Measurements from ENCODE around the gene NYNRIN.
"Not testable (repeated sequence)": the region's sequence is repeated elsewhere in the genome, so short reads cannot be mapped to it uniquely, and the experiment has no call there.

Gene NYNRIN

DNA sequence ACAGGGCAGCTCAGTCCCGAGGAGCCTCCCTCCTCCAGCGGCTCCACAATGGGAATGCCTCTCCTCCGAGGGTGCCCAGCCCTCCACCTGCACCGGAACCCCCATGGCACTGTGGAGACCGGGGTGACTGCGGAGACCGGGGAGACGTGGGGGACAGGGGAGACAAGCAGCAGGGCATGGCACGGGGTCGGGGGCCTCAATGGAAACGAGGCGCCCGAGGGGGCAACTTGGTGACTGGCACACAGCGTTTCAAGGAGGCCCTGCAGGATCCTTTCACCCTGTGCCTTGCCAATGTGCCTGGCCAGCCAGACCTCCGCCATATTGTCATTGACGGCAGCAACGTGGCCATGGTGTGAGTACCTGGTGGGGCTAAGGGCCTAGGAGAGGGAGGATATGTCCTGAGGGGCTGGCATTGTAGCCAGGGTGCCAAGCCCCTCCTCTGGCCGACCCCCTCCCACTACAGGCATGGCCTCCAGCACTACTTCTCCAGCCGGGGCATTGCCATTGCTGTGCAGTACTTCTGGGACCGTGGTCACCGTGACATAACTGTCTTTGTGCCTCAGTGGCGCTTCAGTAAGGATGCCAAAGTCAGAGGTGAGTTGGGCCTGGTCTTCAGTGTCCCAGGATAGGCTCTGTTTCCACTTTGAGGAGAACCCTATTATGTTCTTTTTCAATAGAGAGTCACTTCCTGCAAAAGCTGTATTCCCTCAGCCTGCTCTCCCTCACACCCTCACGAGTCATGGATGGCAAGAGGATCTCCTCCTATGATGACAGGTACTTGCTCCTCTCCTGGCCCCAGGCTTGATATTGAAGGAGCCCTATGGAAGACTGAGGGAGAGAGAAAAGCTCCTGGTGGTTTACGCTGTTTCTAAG lies 33.7 kb downstream of the NYNRIN start:
- DNase-seq: no peak

DNA sequence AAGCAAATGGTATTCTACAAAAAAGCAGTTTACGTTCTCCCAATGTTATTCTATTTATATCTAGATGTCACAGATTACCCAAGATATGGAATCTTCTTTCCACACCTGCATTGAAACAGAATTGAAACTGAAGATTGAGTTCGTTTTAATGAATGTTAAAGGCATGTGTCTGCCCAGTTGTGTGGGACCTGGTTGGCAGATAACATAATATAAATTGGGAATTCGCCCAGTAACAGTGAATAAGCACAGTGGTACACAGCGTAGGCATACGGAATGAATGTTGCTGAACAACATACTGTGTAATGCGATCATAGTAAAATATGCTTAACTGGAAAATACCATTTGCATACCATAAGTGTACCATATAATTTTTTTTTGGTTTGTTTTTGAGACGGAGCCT lies 35.2 kb downstream of the NYNRIN start:
- DNase-seq: no peak

DNA sequence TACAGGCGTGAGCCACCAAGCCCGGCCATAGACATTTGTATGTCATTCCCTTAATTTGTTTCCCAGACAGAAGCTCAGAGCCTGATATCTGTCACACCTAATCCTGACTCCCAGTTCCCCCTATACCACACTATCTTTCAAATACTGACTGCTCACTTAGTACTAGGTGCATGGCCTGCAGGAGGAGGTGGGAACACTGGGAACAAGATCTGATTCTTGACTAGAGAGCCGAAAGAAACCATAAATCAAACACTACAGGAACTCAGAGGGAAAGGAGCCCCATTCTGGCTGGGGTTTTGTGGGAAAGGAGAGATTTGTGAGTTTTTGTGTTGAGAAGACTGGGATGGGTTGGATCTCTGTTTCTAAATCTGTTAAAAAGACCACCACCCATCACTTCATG lies 35.9 kb downstream of the NYNRIN start:
- no peak for DNase-seq

- no peak for DNase-seq
These were observed 36.5 kb downstream of the NYNRIN start for GRCh38 chr14:24435192-24435810.

DNA sequence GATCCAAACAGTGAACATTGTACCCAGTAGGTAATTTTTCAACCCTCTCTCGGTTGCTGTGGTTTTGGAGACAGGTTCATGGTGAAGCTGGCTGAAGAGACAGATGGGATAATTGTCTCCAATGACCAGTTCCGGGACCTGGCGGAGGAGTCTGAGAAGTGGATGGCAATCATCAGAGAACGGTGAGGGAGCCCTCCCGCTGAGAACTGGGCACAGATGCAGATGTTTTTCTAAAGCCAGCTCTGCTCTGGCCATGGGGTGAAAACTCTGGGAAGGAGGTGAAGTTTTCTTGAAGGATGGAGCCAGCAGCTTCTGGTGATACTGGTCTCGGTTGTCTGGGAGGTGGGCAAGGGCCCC lies 37.2 kb downstream of the NYNRIN start:
- DNase-seq: no peak

DNA sequence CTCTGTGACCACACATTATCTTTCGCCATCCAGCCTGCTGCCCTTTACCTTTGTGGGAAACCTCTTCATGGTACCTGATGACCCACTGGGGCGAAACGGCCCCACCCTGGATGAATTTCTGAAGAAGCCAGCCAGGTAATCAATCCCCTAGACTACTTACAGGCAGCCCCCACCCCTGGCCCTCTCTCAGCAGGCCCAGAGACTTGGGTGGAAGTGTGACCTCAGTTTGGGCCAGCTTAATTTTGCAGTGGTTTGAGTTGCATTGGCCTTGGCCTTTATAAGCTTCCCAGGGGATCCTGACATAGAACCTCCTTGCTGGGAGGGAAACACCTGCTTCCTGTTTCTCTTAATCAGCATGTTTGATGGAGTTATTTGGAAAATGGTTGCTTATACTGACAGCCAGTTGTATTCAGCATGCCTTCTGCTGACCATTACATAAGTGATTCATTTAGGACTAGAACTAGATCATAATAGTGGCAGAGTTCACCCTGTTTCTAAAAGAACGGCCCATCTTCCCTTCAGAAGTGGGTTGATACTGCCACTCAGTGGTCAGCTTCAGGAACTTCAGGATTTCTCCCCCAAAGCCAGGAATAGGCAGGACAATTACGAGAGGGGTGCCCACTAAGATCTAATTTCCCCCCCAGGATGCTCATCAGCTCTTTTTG lies 37.7 kb downstream of the NYNRIN start:
- DNase-seq: peak; percentile 42

DNA sequence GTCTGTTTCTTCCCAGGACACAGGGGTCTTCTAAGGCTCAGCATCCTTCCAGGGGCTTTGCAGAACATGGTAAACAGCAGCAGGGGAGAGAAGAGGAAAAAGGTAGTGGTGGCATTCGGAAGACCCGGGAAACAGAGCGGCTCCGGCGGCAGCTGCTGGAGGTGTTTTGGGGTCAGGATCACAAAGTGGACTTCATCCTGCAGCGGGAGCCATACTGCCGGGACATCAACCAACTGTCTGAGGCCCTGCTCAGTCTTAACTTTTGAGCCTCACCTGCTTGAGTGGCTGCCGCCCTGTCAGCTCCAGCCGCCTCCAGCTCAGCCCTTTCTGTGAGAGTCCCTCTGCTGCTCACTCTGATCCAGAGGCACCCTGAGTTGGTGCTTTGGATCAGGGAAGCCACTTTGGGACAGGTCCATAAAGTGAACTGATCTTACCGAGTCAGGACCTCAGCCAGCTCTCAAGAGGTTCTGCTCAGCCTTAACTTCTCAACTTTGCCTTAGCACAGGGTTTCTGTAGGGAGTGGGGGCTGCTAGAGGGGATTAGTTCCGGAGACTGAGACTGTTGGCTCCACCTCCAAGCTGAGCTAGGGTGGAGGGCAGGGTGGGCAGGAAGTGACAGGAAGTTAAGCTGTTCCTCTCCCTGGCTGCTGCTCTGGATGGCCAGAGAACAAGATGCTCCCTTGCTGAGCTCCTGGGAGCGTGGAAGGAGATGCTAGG lies 38.4 kb downstream of the NYNRIN start:
- no peak for DNase-seq

- DNase-seq: no peak
These were observed 38.9 kb downstream of the NYNRIN start for GRCh38 chr14:24437736-24438067.

GRCh38 chr14:24438223-24439097 lies 39.7 kb downstream of the NYNRIN start:
- DNase-seq: no peak

GRCh38 chr14:24439257-24439656 lies 40.5 kb downstream of the NYNRIN start:
- no peak for DNase-seq

GRCh38 chr14:24439830-24440605 lies 41.2 kb downstream of the NYNRIN start:
- DNase-seq: no peak

- DNase-seq: no peak
These were observed 42.0 kb downstream of the NYNRIN start for GRCh38 chr14:24440606-24441399.

DNA sequence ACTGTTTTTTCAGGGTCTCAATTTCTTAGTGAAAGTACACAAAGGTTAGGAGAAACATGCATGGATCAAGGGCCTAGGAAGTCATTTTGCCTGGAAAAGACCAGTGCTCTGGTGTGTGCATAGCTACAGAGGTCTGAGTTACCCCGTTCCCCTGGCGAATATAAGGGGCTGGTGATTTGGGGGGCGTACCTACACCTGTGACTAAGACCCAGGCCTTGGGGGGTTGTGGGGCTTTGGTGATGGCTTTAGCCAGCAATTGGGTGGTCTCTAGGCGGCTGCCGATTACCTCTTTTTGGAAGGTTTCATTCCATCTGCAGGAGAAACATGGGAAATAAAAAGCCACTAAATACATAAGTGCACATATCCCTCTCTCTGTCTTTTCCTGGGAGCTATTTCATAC lies 42.7 kb downstream of the NYNRIN start:
- no peak for DNase-seq

DNA sequence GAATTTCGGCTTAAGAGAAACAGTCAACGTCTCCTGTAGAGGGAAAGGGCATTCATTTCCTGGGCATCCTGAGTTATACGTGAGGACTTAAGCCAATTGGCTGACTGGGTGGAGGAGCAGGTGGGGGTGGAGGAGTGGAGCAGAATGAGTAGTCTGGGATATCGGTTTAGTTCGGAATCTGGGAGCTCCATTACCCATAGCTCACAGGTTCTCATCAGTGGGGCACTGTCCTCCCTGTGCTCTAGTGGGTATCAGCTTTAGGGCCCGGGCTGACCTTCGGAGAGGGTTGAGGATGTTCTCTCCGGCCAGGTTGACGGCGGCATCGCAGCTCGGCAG lies 43.1 kb downstream of the NYNRIN start:
- peak; percentile 54 for DNase-seq

DNA sequence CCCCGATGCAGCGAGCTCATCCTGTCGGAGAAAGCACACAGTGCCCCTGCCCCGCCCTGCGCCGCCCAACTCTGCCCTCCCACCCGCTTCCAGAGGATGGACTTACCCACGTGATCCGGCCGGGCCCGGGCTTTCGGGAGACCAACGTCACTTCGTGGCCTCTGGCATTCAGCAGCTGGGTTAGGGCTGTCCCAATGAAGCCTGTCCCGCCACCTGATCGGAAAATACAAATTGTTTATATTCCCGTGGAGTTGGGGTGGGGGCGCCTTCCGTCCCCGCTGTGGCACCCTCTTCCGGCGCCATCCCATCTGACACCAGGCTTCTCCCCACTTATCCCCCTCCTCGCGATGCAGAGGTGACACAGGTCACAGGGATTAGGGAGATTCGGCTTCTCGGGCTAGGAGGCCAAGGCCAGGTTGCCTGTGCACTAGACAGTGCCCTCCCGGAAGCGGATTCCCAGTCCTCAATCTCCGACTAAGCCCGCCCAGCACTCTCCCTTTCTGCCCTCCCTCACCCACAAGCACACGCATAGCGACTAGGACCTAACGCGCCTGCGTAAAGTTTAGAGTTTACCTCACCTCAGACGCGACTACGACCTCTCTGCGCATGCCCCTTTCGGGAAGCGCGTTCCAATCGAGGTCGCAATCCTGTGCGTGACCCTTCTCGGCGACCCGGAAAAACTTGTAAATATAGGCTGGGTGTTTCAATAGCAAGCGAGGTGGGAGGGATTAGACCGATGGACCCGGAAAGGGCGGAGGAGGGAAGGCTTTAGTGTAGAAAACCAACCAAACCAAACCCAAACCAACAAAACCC lies 43.6 kb downstream of the NYNRIN start, which contains the start of gene SDR39U1:
Gene SDR39U1 (minus strand): TSS at position 537 of the 813 bp plus-strand sequence. CDS start 7 bp downstream, at position 530.
- peak; percentile 99 for DNase-seq

GRCh38 chr14:24443053-24443665 lies 44.4 kb downstream of the NYNRIN start:
- DNase-seq: no peak

- DNase-seq: not testable (repeated sequence)
These were observed 52.0 kb downstream of the NYNRIN start for GRCh38 chr14:24450828-24451227.

DNA sequence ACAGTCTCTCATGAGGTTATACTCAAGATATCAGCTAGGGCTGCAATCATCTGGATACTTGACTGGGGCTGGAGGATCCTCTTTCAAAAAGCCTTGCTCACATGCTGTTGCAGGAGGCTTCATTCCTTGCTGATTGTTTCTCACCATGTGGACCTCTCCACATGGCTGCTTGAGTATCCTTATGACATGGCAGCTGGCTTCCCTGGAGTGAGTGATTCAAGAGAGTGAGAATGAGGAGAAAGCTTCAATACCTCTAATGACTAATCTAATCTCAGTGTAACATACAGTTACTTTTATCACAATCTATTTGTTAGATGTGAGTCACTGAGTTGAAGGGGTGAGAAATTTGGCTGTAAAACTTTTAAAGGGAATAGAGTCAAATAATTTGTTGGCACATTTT lies 58.2 kb downstream of the NYNRIN start:
- DNase-seq: no peak

GRCh38 chr14:24458736-24459135 lies 59.9 kb downstream of the NYNRIN start:
- no peak for DNase-seq
